Heart right ventricle (tissue), 16 donors: ENCODE results near the gene ARL14EPL. TPM values are rescaled to one million over a fixed set of nuclear protein-coding genes. Genes with fewer than 3 reads are reported as not detected.
"Not testable (repeated sequence)": the region's sequence is repeated elsewhere in the genome, so short reads cannot be mapped to it uniquely, and the experiment has no call there.

ENCODE experiments used
- ATAC-seq, 8 donors: fragments of 200-7000 bp; cut with Tn5 transposase; one replicate each; pipeline ENCODE4 v1.9.1; 2020; ENCODE audit warnings: mild to moderate bottlenecking in 8 of 8, moderate library complexity in 8 of 8, moderate number of reproducible peaks in 1 of 8
- DNase-seq, 2 donors: peaks; one replicate each; pipeline ENCODE4 v3.0.0-alpha.2; 2020
- H3K27ac ChIP-seq, 10 donors: fragments of 200-600 bp; sonication (generic) in 2 of 10; one replicate each; pipeline versions ENCODE4 v1.5.0 to v1.8.0; 2020 to 2022; ENCODE audit warnings: mild to moderate bottlenecking in 3 of 10
- H3K27me3 ChIP-seq, 7 donors: fragments of 200-600 bp; one replicate each; pipeline ENCODE4 v1.8.0; 2021 to 2022; ENCODE audit warnings: mild to moderate bottlenecking in 2 of 7
- H3K36me3 ChIP-seq, 9 donors: fragments of 200-600 bp; sonication (generic) in 1 of 9; one replicate each; pipeline versions ENCODE4 v1.5.0 to v1.8.0; 2020 to 2022; ENCODE audit warnings: mild to moderate bottlenecking in 2 of 9
- H3K4me1 ChIP-seq, 9 donors: fragments of 200-600 bp; sonication (generic) in 1 of 9; one replicate each; pipeline versions ENCODE4 v1.5.0 to v1.8.0; 2020 to 2022; ENCODE audit warnings: mild to moderate bottlenecking in 4 of 9
- H3K4me3 ChIP-seq, 10 donors: fragments of 200-600 bp; sonication (generic) in 2 of 10; one replicate each; pipeline versions ENCODE4 v1.5.0 to v1.8.0; 2020 to 2022; ENCODE audit warnings: mild to moderate bottlenecking in 7 of 10, moderate library complexity in 2 of 10
- H3K9me3 ChIP-seq, 11 donors: fragments of 200-600 bp in 10 of 11; sonication (generic) in 2 of 11; one replicate each; pipeline versions ENCODE4 v1.5.0 to v1.8.0; 2013 to 2022; ENCODE audit warnings: mild to moderate bottlenecking in 2 of 11, control low read depth in 1 of 11, moderate library complexity in 1 of 11
- CTCF ChIP-seq, 9 donors: fragments of 200-600 bp; sonication (generic) in 2 of 9; IDR thresholded peaks; one replicate each; pipeline versions ENCODE4 v1.5.0 to v1.8.0; 2021 to 2022; ENCODE audit warnings: antibody characterized with exemption in 9 of 9, mild to moderate bottlenecking in 5 of 9, moderate library complexity in 1 of 9
- WGBS, 2 donors: extraction: QIAGEN DNeasy Blood & Tissue Kit; methylation state at CpG; one replicate each; pipeline ENCODE4 v1.1.7; 2013; ENCODE audit warnings: inconsistent platforms in 1 of 2; 5-methylcytosine and 5-hydroxymethylcytosine counted together
- intact Hi-C, 10 donors: fragments of 100-400 bp; cut with DNase I; formaldehyde crosslinking; loops; one replicate each; pipeline versions ENCODE4 v1.11.1 to v1.14.2; 2022
- polyA plus RNA-seq, 2 donors: library from polyadenylated mRNA; stranded (reverse); fragments of 200-250 nt; gene quantifications; one replicate each; pipeline ENCODE4 v1.2.3, GENCODE V29; 2013
- total RNA-seq, 10 donors: library from RNA; stranded (reverse); fragmentation: NEBNext Ultra II Directional in 3 of 10; extraction: Animal tissue kit (Norgen Biotek cat#: 25700) in 3 of 10; gene quantifications; one replicate each; pipeline versions ENCODE4 v1.2.1 to v1.2.4, GENCODE V29; 2021 to 2023
- donor health status: Arrhythmogenic right ventricular cardiomyopathy.
- donor health status: ischemic (EF 13 %, LVEDD 7.1; RV severe dilation, severe dysfunction).
- donor health status: healthy with polysubstance abuse.
- donor health status: DM: no; HTN: yes; CAD: no.
- donor health status: DM: no; HTN: no; CAD: no.
- donor health status: ischemic (EF 25% LVEDD 6.9; RV normal size, moderate dysfunction).
- donor health status: ischemic (EF 25% LVEDD 5.7; RV mildly dilated, moderate dysfunction).
- donor health status: healthy.
- donor health status: DM: yes; HTN: yes; CAD: no.
- donor health status: Ischemic cardiomyopathy.
- donor health status: ischemic (EF 35%, LVEDD 5.7; RV mildly dilated, moderate dysfunction).
- donor health status: nonischemic (EF 11% LVEDD 7.7; RV severe dilation, severe dysfunction).
- donor health status: DM: yes; HTN: yes; CAD: no.
- donor health status: PGD.
- donor health status: ischemic (EF 29% LVEDD 5.4; RV normal size, mild dysfunction).
- donor health status: nonischemic (EF 23%, LVEDD 6.1; RV moderate dilation, normal function).

The ARL14EPL gene
- total and polyA plus RNA-seq, 12 donors: not detected

DNA sequence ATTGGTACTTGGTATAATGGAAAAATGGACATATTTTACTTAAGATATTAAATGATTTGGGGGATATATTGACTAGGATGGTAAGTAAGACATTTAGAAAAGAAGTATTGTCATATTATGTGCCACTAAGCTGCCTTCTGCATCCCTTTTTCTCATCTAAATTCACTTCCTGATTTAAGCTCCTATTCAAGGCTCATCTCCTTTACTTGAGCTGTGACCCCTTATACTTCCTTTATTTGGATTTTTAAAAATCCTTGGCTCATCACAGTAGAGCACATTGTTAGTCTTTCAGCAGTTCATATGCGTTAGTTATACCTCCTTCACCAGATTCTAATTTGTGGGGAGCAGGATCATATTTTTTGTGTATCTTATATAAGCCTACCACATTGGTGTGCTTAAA is 59.1 kb downstream of the ARL14EPL start:
- Histone ChIP-seq H3K4me1 (peaks cover 0 to 46% (median 16%) of the 10 kb centered on the region in 9 donors), H3K36me3 (peaks cover 0 to 84% (median 39%) of the 10 kb centered on the region in 9 donors), H3K9me3 (no peaks in the 10 kb centered on the region), H3K27me3 (no peaks in the 10 kb centered on the region), H3K4me3 (no peak overlapping the region), H3K27ac (peak overlapping the region in 7 of 10 donors; percentile 6 to 72 (median 64))
- no peak for ATAC-seq
- 1 to 88% methylated on average over 1 of the region's 1 CpG for WGBS, 2 donors
- intact Hi-C loops: no loop called here
- TF ChIP-seq CTCF (IDR thresholded peaks at IDR 0.05): no peak
- DNase-seq: no peak

DNA sequence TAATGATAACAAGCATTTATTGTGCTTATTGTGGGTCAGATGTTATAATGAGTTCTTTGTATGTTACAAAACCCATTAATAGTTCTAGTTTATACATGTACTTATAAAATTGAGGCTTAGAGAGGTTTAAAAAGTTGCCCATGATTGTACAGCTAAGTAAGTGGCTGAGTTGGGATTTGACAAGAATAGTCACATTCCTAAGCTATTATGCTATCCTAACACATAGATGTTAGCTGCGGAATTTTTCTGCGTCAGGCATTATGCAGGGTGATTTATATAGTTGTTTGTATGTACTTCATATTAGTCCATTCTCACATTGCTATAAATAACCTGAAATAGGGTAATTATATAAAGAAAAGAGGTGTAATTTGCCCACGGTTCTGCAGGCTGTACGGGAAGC is 65.0 kb downstream of the ARL14EPL start:
- no peak for TF ChIP-seq CTCF (IDR thresholded peaks at IDR 0.05)
- intact Hi-C loops: no loop called here
- H3K27me3 ChIP-seq: no peaks in the 10 kb centered on the region
- no peak overlapping the region for H3K4me3 ChIP-seq
- H3K36me3 ChIP-seq: peaks cover 0 to 98% (median 34%) of the 10 kb centered on the region in 9 donors
- DNase-seq: no peak
- H3K27ac ChIP-seq: no peak overlapping the region
- H3K4me1 ChIP-seq: no peaks in the 10 kb centered on the region
- H3K9me3 ChIP-seq: peaks cover 0 to 4% (median 0%) of the 10 kb centered on the region in 11 donors
- WGBS, 2 donors: 95% methylated on average over 4 of the region's 4 CpGs
- no peak for ATAC-seq

- DNase-seq (no peak), ATAC-seq (no peak)
- H3K4me1 ChIP-seq: no peaks in the 10 kb centered on the region
- no peaks in the 10 kb centered on the region for H3K27me3 ChIP-seq
- intact Hi-C loops: no loop called here
- H3K36me3 ChIP-seq: peaks cover 0 to 93% (median 17%) of the 10 kb centered on the region in 9 donors
- WGBS, 2 donors: 71 to 98% methylated on average over 2 of the region's 2 CpGs
- H3K4me3 ChIP-seq: no peak overlapping the region
- H3K9me3 ChIP-seq: peaks cover 0 to 10% (median 0%) of the 10 kb centered on the region in 11 donors
- no peak overlapping the region for H3K27ac ChIP-seq
- TF ChIP-seq CTCF (IDR thresholded peaks at IDR 0.05): no peak
These were observed 66.7 kb downstream of the ARL14EPL start for GRCh38 chr5:116098998-116099397.

- DNase-seq, H3K27ac ChIP-seq, H3K4me1 ChIP-seq, H3K4me3 ChIP-seq, intact Hi-C loops, H3K27me3 ChIP-seq, ATAC-seq: not testable (repeated sequence)
- 91 to 98% methylated on average over 2 of the region's 2 CpGs for WGBS, 2 donors
- Histone ChIP-seq H3K9me3 (peaks cover 0 to 21% (median 0%) of the 10 kb centered on the region in 11 donors), H3K36me3 (peaks cover 0 to 40% (median 3%) of the 10 kb centered on the region in 9 donors)
These were observed 72.7 kb downstream of the ARL14EPL start for GRCh38 chr5:116104941-116105340.

Other genes with a start within 250 kb of the ARL14EPL start
- 1 to 10 TPM; 2.3 to 6.3 (median 5.0) TPM for gene CDO1, start 215.8 kb upstream of the ARL14EPL start, total RNA-seq
- gene CDO1, start 215.8 kb upstream of the ARL14EPL start, polyA plus RNA-seq: 10 to 100 TPM in 1 of 2 donors, 1 to 10 TPM in 1; 4.7 to 14.8 TPM
- gene ATG12, start 190.9 kb upstream of the ARL14EPL start, total RNA-seq: 10 to 100 TPM; 18.0 to 29.8 (median 24.3) TPM
- gene ATG12, start 190.9 kb upstream of the ARL14EPL start, polyA plus RNA-seq: 10 to 100 TPM; 27.2 to 28.6 TPM
- 10 to 100 TPM; 31.9 to 63.0 (median 42.2) TPM for gene AP3S1, start 190.5 kb upstream of the ARL14EPL start, total RNA-seq
- 10 to 100 TPM; 30.3 to 42.2 TPM for gene AP3S1, start 190.5 kb upstream of the ARL14EPL start, polyA plus RNA-seq
- gene LVRN, start 70.0 kb upstream of the ARL14EPL start, total RNA-seq: under 1 TPM in 9 of 10 donors, not detected in 1; 0.07 to 0.61 (median 0.20) TPM
- gene LVRN, start 70.0 kb upstream of the ARL14EPL start, polyA plus RNA-seq: 1 to 10 TPM in 1 of 2 donors, under 1 TPM in 1; 0.20 to 1.0 TPM
- 10 to 100 TPM; 27.9 to 42.8 (median 36.1) TPM for gene COMMD10, start 52.6 kb downstream of the ARL14EPL start, total RNA-seq
- 10 to 100 TPM; 16.8 to 23.8 TPM for gene COMMD10, start 52.6 kb downstream of the ARL14EPL start, polyA plus RNA-seq